T-helper 2 cell treated with Interferon-gamma antibody and Interleukin-4, amounts not matched to agents 5 μg/mL and 100 μg/mL, for 36 hours (primary cell): Measurements from ENCODE around the gene CUX1.

Experiments used
- DNase-seq: peaks from one replicate; pipeline ENCODE4 v3.0.0; 2021; ENCODE audit warnings: low spot score
- H3K27ac Mint-ChIP-seq: one replicate; pipeline ENCODE4 v1.8.0; 2021; ENCODE audit warnings: mild to moderate bottlenecking, mixed read lengths
- H3K27me3 Mint-ChIP-seq: one replicate; pipeline ENCODE4 v1.8.0; 2021; ENCODE audit warnings: low read depth, mixed read lengths
- H3K36me3 Mint-ChIP-seq: one replicate; pipeline ENCODE4 v1.8.0; 2021; ENCODE audit warnings: low read depth, mixed read lengths
- H3K4me1 Mint-ChIP-seq: one replicate; pipeline ENCODE4 v1.8.0; 2021; ENCODE audit warnings: low read depth, mixed read lengths
- H3K4me3 Mint-ChIP-seq: one replicate; pipeline ENCODE4 v1.8.0; 2022; ENCODE audit warnings: mild to moderate bottlenecking, moderate library complexity, mixed read lengths
- H3K9me3 Mint-ChIP-seq: one replicate; pipeline ENCODE4 v1.8.0; 2021; ENCODE audit warnings: mixed read lengths

CUX1 gene

DNA sequence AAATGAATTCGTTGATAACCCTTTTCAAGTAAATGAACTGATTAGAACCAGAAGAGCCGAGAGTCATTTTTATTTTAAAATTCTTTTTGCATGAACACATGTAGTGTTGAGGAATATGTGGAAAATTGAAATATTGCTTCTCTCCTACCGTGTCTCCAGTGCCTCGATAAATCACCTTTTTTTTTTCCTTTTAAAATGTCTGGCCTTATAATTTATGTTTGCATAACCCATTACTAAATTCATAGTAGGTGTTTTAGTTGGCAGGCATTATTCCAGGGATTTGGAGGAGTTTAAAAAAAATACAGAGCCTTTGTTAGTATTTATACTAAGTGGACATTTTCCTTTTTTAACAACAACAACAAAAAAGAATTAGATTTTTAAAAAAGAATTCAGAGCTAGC lies 115.6 kb downstream of the CUX1 start:
- no peak overlapping the region for H3K4me3 Mint-ChIP-seq
- H3K27me3 Mint-ChIP-seq = no peaks in the 10 kb centered on the region

DNA sequence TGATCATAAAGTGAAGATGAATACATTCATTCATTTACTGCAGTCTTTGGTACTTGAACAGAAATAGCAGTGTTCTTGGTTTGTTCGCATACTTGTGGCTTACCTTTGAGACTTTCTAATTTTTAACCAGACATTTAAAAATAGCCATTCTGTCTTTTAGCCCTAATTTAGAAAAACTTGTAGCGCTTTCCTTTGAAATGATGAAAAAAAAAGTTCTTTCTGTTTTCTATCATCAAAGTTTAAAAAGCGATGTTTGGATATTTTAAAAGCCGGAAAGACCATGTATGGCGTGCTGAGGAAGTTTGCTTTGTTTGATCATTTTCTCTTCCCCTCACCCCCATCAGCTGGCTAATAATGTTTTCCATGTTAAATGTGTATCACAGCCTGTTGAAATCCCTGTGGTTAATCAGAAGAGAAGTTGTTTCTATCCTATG lies 116.3 kb downstream of the CUX1 start:
- no peaks in the 10 kb centered on the region for H3K4me1 Mint-ChIP-seq
- H3K4me3 Mint-ChIP-seq = no peak overlapping the region
- DNase-seq = no peak
- no peak overlapping the region for H3K27ac Mint-ChIP-seq
- no peaks in the 10 kb centered on the region for H3K36me3 Mint-ChIP-seq
- H3K27me3 Mint-ChIP-seq = no peaks in the 10 kb centered on the region
- H3K9me3 Mint-ChIP-seq = peaks cover 4% of the 10 kb centered on the region

More for the DNA sequence above, 115.6 kb downstream of the CUX1 start:
- H3K9me3 Mint-ChIP-seq = peaks cover 4% of the 10 kb centered on the region
- no peaks in the 10 kb centered on the region for H3K36me3 Mint-ChIP-seq
- H3K4me1 Mint-ChIP-seq = no peaks in the 10 kb centered on the region
- no peak overlapping the region for H3K27ac Mint-ChIP-seq
- no peak for DNase-seq

DNA sequence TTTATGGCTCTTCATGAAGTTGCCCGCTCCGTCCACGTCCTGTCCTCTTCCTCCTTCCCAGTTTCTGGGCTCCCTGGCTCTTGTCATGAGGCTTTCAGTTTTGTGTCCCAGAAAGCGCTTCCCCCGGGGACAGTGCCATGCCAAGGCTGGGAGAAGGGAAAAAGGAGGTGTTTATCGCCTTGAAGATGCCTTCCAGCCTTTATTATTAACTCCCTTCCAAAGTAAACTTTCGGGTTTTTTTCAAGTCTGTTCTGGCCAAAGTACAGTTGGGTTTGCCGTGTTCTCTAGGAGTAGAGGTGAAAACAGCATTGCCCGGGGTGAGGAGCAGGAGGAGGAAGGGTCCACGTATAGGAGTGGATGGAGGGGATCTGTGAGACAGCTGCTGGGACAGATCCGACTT lies 117.2 kb downstream of the CUX1 start:
- Mint-ChIP-seq H3K36me3 (no peaks in the 10 kb centered on the region), H3K27ac (no peak overlapping the region), H3K4me1 (peaks cover 2% of the 10 kb centered on the region), H3K4me3 (no peak overlapping the region), H3K9me3 (peaks cover 4% of the 10 kb centered on the region), H3K27me3 (no peaks in the 10 kb centered on the region)
- DNase-seq = no peak

DNA sequence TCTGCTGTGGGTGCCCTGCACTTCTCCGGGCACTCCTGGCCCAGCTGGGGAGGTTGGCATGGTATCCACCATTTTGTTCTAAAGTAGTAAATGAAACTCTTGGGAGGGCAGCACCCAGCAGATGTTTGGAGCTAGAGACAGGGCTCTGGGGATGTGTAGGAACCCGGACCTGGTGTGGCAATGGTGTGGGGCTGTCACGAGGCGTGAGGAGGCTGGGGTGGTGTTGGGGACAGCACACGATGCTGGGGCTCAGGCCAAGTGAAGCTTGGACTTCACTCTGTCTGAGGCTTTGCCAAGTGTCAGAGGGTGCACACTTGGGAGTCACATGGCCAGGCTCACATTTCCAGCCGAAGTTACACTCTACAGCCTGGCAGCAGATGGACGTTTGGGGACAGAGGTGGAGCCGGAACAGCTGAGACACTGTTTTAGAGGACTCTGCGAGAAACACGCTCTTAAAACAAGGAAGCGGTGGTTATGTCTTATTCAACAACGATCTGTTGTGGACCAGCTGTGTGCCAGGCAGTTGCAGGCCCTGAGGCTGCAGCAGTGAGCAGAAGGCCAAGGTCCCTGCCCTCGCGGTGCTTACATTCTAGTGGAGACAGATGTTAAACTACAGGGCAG lies 118.2 kb downstream of the CUX1 start:
- H3K36me3 Mint-ChIP-seq = no peaks in the 10 kb centered on the region
- no peaks in the 10 kb centered on the region for H3K9me3 Mint-ChIP-seq
- no peak for DNase-seq
- no peak overlapping the region for H3K4me3 Mint-ChIP-seq
- H3K27ac Mint-ChIP-seq = no peak overlapping the region
- peaks cover 2% of the 10 kb centered on the region for H3K4me1 Mint-ChIP-seq
- H3K27me3 Mint-ChIP-seq = no peaks in the 10 kb centered on the region

DNA sequence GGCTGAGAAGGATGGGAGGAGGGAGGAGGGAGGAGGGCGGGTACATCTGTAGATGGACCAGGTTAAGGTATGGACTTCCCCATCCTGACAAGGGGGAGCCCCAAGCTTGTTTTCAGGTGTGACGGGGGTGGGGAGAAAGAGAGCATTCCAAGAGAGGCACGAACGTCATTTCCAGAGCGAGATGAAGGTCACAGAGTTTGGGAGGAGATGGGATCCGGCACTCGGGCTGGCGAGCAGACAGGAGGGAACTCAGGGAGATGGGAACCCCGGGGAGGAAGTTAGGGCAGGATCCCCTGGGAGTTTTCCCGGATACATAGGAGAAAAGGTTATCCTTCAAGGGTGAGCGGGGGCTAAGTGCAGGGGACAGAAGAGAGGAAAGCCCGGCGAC lies 118.8 kb downstream of the CUX1 start:
- H3K27me3 Mint-ChIP-seq = no peaks in the 10 kb centered on the region
- no peak for DNase-seq
- no peaks in the 10 kb centered on the region for H3K9me3 Mint-ChIP-seq
- H3K36me3 Mint-ChIP-seq = no peaks in the 10 kb centered on the region
- no peak overlapping the region for H3K27ac Mint-ChIP-seq
- peaks cover 2% of the 10 kb centered on the region for H3K4me1 Mint-ChIP-seq
- H3K4me3 Mint-ChIP-seq = no peak overlapping the region

DNA sequence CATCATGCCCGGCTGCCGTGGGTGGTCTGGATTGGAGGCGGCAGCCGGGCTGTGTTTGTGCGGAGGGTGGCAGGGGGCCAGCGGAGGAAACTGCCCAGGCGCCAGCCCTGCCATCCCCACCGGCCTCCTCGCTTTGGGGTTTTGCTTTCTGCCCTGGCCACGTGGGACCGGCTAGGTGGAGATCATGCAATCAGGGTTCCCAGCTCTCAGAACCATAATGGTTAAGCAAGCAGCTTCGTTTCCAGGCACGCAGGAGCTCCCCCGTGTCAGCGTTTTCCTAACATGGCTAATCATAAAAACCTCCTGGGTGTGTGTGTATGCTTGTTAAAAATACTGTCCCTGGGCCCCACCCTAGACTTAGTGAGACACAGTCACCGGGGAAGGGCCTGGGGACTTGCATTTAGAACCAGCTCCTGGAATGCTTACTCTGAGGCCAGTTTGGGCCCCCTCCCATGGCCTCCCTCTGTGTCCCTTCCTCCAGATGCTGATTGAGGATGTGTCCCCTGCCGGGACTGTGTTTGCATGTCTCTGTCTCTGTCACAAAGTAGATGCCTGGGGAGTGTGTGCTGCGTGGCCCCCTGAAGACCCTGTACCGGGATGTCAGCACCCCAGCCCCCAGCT lies 119.3 kb downstream of the CUX1 start:
- DNase-seq = no peak
- Mint-ChIP-seq H3K36me3 (no peaks in the 10 kb centered on the region), H3K9me3 (no peaks in the 10 kb centered on the region)

DNA sequence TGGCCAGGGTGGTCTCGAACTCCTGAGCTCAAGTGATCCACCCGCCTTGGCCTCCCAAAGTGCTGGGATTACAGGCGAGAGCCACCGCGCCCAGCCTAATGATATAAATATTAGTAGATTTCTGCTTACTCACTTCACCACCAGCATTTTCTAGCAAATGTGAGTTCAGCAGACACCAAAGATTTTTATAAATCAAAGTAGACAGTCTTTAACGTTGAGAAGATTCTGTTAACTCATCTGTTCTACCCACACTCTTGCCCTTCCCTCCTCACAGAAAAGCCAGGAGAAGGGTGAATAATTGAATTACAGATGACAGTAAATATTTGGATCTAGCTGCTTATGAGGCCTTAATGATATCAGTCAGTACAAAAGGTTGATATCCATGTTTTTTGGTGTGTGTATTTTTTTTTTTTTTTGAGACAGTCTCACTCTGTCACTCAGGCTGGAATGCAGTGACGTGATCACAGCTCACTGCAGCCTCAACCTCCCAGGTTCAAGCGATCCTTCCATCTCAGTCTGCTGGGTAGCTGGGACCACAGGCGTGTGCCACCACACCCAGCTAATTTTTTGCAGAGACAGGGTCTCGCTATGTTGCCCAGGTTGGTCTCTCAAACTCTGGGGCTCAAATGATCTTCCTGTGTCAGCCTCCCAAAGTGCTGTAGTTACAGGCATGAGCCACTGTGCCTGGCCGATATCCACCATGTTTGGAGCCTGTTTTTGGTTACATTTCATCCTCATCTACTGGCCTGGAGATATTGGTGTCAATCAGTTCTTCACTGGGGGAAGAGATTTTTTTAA lies 120.5 kb downstream of the CUX1 start:
- Mint-ChIP-seq H3K27me3 (no peaks in the 10 kb centered on the region), H3K27ac (no peak overlapping the region), H3K36me3 (no peaks in the 10 kb centered on the region), H3K4me1 (peaks cover 2% of the 10 kb centered on the region), H3K9me3 (no peaks in the 10 kb centered on the region), H3K4me3 (no peak overlapping the region)
- DNase-seq = no peak

More for the DNA sequence above, 119.3 kb downstream of the CUX1 start:
- Mint-ChIP-seq H3K4me1 (peaks cover 2% of the 10 kb centered on the region), H3K27ac (no peak overlapping the region), H3K4me3 (no peak overlapping the region), H3K27me3 (no peaks in the 10 kb centered on the region)

DNA sequence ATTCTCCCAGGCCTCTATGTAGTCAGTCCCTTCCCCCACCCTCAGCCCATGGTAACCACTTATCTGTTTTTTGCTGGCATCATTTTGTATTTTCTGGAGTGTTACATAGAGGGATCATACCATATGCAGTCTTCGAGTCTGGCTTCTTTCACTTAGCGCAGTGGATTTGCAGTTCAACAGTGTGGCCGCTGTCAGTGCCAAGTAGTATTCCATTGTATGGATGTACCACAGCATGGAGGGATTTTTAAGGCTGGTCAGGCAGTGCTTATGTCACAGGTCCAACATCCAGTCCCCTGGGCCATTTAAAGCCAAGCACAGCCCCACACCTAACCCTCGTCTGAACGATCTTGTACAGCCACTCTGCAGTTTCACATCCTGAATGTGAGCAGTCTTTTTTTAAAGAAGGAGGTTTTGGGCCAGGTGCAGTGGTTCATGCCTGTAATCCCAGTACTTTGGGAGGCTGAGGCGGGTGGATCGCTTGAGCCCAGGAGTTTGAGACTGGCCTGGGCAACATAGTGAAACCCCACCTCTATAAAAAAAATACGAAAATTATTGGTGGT lies 121.8 kb downstream of the CUX1 start:
- no peak overlapping the region for H3K4me3 Mint-ChIP-seq
- no peaks in the 10 kb centered on the region for H3K9me3 Mint-ChIP-seq
- DNase-seq = no peak
- H3K27me3 Mint-ChIP-seq = no peaks in the 10 kb centered on the region
- no peaks in the 10 kb centered on the region for H3K36me3 Mint-ChIP-seq
- peaks cover 2% of the 10 kb centered on the region for H3K4me1 Mint-ChIP-seq
- no peak overlapping the region for H3K27ac Mint-ChIP-seq

DNA sequence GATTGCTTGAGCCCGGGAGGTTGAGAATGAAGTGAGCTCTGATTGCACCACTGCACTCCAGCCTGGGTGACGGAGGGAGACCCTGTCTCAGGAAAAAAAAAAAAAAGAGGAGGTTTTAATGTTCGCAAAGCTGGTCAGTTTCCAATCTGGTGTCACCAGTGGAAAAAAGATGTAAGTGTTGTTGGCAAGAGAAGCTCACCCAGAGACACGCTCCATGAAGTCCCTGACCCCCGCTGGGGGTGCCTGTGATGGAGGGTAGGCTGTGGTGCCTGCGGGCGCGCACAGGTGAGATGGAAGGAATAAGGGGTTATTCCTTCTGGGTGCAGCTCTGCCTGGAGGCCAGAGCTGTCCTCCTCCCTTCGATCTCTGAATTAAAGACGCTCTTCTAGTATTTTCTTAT lies 122.7 kb downstream of the CUX1 start:
- no peaks in the 10 kb centered on the region for H3K9me3 Mint-ChIP-seq
- peaks cover 2% of the 10 kb centered on the region for H3K4me1 Mint-ChIP-seq
- H3K36me3 Mint-ChIP-seq = no peaks in the 10 kb centered on the region
- H3K27me3 Mint-ChIP-seq = no peaks in the 10 kb centered on the region
- no peak overlapping the region for H3K27ac Mint-ChIP-seq
- no peak overlapping the region for H3K4me3 Mint-ChIP-seq
- DNase-seq = no peak

DNA sequence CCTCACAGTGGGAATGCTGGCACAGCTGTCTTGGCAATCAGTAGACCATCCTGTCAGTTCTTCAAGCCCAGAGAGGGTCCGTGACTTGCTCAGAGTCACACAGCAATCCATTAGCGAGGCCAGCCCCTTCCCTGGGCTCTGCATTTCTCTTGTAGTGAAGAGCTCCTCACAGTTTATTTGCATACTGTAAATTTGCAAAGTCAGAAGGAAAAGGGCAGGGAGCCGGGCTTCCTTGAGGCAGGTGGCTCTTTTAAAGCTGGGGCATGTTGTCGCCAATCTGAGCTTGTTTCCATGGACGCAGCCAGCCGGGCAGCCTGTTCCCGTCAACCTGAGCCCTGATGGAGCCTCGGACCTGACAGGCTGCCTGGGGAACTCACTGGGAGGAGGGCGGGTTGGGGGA lies 123.4 kb downstream of the CUX1 start:
- no peaks in the 10 kb centered on the region for H3K9me3 Mint-ChIP-seq
- no peak overlapping the region for H3K4me3 Mint-ChIP-seq
- peaks cover 2% of the 10 kb centered on the region for H3K4me1 Mint-ChIP-seq
- no peak overlapping the region for H3K27ac Mint-ChIP-seq
- no peaks in the 10 kb centered on the region for H3K36me3 Mint-ChIP-seq
- DNase-seq = no peak
- no peaks in the 10 kb centered on the region for H3K27me3 Mint-ChIP-seq

DNA sequence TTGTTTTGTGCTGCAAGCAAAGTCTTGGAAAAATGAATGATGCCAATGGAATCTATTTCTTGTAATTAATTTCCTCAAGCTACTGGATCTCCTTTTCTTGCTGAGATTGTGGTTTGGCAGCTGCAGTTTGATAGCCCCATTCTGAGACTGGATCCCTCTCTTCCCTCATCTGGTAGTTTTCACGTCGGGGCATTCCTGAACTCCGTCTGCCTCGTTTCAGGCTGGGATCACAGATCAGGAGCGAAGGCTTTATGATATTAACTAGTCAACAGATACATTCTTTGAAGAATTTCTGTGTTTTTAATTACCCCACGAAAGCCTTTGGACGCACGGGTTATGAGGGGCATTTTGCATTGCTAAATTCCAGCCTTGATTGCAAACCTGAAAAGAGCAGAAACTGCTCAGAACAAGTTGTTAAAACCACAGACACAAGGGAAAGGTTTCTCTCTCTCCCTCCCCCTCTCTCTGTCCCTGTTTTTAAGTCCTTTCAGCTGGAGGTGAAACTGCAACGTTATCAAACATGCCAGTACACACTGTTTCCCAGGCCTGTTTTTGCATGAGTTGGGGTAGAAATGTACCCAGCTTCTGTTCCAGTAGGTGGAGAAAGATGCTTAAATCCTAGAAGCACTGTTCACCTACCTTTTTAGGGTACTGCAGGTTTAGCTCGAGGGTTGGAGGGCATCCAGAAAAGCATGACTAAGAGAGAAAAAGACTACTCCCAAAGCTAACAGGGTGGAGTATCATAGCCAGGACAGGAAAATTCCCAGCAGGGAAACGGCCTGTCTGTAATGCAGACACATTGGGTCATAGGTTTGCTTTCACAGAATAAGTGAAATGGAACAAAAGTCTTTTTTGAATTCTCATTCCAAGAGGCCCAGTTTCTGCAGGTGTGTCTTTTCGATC lies 124.3 kb downstream of the CUX1 start:
- Mint-ChIP-seq H3K27ac (no peak overlapping the region), H3K36me3 (no peaks in the 10 kb centered on the region)

DNA sequence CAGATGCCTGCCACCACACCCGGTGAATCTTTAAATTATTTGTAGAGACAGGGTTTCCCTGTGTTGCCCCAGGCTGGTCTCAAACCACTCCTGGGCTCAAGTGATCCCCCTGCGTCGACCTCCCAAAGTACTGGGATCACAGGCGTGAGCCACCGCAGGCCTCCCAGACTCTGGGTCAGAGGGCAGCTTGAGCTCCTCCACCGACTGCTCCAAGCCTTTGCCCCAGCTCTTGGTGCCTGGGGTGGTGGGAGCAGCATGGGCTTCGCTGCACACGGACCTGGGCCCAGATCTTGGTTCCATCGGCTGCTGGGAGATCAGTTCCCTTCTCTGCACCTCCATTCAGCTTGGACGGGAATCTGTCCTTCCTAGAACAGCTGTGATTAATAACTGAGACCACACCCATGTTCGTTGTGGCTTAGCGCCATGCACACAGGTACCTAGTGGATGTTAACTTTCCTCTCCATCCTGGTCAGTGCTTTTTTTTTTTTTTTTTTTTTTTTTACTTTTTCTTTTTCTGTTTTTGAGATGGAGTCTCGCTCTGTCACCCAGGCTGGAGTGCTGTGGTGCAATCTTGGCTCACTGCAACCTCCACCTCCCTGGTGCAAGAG lies 125.3 kb downstream of the CUX1 start:
- Mint-ChIP-seq H3K4me1 (peaks cover 2% of the 10 kb centered on the region), H3K4me3 (no peak overlapping the region), H3K27me3 (no peaks in the 10 kb centered on the region), H3K36me3 (no peaks in the 10 kb centered on the region), H3K27ac (no peak overlapping the region), H3K9me3 (no peaks in the 10 kb centered on the region)
- no peak for DNase-seq

More for the DNA sequence above, 124.3 kb downstream of the CUX1 start:
- DNase-seq = no peak
- H3K27me3 Mint-ChIP-seq = no peaks in the 10 kb centered on the region
- H3K9me3 Mint-ChIP-seq = no peaks in the 10 kb centered on the region
- peaks cover 2% of the 10 kb centered on the region for H3K4me1 Mint-ChIP-seq
- no peak overlapping the region for H3K4me3 Mint-ChIP-seq

DNA sequence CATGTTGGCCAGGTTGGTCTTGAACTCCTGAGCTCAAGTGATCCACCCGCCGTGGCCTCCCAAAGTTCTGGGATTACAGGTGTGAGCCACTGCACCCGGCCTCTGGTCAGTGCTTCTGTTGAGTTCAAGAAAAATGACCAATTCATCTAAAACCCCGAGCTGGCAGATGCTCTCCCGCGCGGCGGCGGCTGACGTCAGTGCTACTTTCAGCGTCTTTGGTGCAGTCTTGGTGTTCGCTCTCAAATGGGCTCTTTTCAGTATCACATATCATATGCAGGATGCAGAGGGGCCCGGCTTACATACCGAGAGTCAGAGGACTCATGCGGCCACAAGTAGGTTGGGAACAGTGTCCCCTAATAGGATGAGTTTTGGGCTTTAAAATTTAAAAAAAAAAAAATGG lies 125.9 kb downstream of the CUX1 start:
- H3K36me3 Mint-ChIP-seq = no peaks in the 10 kb centered on the region
- DNase-seq = no peak
- H3K9me3 Mint-ChIP-seq = no peaks in the 10 kb centered on the region
- no peaks in the 10 kb centered on the region for H3K27me3 Mint-ChIP-seq
- peaks cover 2% of the 10 kb centered on the region for H3K4me1 Mint-ChIP-seq
- no peak overlapping the region for H3K27ac Mint-ChIP-seq
- no peak overlapping the region for H3K4me3 Mint-ChIP-seq
